RPMI8226 (cell line): ENCODE results near the gene NFKB2.

Source experiments
- DNase-seq: peaks from one replicate; pipeline ENCODE4 v3.0.0-alpha.2; 2015

Gene NFKB2

DNA sequence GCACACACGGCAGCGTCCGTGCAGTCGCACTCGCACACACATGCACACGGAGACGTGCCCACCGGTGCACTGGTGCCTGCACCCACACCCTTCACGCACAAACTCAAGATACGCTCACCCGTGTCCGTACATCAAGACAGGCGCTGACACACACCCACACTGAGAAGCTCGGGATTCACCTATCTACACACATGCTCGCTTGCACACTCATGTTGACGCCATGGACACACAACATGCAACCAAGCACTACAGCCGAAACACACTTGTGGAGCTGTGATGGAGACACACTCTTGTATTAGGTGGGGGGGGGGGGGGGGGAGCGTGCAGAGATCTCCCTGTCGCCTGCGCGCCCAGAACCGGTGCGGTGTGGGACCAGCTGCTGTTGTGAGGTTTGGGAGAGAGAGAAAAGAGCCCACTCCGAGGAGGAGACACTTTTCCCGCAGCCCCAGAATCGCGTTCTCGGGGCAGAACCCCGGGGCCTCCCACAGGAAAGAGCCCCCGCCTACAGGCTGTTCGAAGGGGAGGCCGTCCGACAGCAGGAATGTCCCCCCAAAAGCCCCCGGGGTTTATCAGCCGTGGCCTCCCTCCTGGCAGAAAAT lies 605 bp upstream of the NFKB2 start:
- peak; percentile 38 for DNase-seq

DNA sequence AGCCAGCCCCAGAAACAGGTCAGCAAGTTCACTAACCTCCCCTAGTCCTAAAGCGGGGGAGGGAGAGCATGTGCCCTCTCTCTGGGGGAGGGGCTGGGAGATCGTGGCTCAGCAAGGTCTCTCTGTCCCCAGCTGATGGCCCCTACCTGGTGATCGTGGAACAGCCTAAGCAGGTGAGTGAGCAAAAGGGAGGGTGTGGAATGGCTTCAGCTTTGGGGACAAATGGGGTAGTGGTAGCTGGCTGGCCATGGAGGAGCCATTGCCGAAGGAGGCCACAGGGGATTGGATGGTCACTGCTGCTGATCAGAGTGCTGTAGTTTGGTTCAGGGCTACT lies 779 bp downstream of the NFKB2 start:
- DNase-seq = peak; percentile 20

DNA sequence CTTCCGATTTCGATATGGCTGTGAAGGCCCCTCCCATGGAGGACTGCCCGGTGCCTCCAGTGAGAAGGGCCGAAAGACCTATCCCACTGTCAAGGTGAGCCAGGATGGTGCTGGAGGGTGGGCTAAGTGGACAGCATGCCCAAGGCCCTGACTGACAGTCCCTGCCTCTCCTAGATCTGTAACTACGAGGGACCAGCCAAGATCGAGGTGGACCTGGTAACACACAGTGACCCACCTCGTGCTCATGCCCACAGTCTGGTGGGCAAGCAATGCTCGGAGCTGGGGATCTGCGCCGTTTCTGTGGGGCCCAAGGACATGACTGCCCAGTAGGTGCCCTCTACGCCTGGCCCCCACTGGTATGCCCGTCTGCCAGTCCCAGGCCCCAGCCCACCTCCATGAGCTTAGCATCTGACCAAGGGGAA lies 1.2 kb downstream of the NFKB2 start:
- no peak for DNase-seq

DNA sequence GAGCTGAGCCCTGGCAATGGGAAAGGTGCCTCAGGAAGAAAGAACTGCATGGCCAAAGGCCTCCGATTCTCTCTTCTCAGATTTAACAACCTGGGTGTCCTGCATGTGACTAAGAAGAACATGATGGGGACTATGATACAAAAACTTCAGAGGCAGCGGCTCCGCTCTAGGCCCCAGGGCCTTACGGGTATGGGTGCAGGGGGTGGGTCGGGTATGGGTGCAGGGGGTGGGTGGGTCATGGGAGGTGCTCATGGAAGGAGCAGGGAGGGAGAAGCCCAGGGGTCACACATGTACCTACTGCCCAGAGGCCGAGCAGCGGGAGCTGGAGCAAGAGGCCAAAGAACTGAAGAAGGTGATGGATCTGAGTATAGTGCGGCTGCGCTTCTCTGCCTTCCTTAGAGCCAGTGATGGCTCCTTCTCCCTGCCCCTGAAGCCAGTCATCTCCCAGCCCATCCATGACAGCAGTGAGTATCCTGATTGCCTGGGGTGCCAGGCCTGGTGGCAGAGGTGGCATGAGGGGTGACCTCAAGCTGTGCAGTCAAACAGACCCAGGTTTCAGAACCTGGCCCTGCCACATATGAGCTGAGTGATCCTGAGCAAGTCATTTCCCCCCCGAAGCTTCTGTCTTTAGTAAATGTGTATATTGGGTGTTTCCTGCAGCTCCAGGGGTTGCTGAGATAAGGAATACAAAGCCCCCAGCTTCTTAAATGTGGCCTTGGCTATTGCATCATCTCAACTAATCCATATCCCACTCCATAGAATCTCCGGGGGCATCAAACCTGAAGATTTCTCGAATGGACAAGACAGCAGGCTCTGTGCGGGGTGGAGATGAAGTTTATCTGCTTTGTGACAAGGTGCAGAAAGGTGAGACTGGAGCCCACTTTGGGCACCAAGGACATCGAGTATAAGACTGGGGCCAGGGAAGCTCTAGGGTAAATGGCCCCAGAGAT lies 2.0 kb downstream of the NFKB2 start:
- no peak for DNase-seq

DNA sequence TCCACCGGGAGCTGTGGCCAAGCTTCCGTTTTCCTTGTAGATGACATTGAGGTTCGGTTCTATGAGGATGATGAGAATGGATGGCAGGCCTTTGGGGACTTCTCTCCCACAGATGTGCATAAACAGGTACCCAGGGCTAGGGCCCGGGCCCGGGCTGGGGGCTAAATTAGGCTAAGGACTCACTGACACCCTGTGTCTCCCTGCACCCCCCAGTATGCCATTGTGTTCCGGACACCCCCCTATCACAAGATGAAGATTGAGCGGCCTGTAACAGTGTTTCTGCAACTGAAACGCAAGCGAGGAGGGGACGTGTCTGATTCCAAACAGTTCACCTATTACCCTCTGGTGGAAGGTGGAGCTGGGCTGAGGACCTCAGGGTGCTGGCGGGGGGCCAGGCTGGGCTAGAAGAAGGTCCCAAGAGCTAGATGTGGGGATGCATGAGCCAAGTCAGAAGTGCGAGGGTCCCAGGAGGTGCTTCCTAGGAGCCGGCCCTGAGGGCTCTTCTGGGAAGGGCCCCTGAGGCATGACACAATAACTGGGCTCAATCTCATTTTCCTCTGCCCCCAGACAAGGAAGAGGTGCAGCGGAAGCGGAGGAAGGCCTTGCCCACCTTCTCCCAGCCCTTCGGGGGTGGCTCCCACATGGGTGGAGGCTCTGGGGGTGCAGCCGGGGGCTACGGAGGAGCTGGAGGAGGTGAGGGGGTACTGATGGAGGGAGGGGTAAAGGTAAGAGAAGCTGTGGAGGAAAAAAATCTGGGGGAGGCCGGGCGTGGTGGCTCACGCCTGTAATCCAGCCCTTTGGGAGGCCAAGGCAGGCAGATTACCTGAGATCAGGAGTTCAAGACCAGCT lies 2.9 kb downstream of the NFKB2 start:
- DNase-seq = no peak

DNA sequence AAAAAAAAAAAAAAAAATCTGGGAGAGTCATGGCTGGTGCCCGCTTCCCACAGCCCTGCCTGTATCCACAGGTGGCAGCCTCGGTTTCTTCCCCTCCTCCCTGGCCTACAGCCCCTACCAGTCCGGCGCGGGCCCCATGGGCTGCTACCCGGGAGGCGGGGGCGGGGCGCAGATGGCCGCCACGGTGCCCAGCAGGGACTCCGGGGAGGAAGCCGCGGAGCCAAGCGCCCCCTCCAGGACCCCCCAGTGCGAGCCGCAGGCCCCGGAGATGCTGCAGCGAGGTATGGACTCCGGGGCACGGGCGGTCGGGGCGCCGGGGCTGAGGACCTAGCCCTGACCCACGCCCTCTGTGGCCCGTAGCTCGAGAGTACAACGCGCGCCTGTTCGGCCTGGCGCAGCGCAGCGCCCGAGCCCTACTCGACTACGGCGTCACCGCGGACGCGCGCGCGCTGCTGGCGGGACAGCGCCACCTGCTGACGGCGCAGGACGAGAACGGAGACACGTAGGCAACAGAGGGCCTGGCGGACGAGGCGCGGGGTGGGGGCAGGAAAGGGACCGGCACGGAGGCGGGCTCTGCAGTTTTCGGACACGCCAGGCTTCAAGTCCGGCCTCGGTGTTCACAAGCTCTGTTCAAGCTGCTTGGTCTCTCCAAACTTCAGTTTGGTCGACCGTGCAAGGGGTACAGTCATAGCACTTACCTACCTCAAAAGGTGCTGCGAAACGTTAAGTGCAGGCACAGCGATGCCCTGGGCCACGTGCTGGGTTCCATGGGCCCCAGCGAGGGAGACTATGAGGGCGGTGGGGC lies 3.9 kb downstream of the NFKB2 start:
- peak; percentile 87 for DNase-seq

DNA sequence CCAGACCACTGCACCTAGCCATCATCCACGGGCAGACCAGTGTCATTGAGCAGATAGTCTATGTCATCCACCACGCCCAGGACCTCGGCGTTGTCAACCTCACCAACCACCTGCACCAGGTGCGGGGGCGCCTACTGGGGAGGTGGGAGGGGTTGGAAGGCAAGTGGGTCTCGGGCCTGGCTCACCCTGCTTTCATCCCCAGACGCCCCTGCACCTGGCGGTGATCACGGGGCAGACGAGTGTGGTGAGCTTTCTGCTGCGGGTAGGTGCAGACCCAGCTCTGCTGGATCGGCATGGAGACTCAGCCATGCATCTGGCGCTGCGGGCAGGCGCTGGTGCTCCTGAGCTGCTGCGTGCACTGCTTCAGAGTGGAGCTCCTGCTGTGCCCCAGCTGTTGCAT lies 4.6 kb downstream of the NFKB2 start:
- no peak for DNase-seq

DNA sequence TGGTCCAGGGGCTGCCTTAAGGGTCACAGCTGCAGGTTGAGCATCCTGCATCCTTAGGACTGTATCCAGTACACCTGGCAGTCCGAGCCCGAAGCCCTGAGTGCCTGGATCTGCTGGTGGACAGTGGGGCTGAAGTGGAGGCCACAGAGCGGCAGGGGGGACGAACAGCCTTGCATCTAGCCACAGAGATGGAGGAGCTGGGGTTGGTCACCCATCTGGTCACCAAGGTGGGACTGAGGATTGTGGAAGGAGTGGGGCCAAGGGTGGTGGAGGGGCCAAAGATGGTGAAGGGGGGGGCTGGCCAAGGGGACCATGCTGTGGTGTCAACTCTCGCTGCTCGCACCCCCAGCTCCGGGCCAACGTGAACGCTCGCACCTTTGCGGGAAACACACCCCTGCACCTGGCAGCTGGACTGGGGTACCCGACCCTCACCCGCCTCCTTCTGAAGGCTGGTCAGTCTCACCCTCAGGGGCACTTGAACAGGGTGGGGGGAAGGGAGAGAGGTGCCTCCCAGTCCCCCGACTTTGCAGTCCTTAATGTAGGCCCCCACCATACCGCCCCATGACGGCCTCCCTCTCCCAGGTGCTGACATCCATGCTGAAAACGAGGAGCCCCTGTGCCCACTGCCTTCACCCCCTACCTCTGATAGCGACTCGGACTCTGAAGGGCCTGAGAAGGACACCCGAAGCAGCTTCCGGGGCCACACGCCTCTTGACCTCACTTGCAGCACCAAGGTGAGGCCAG lies 5.3 kb downstream of the NFKB2 start:
- DNase-seq = no peak

DNA sequence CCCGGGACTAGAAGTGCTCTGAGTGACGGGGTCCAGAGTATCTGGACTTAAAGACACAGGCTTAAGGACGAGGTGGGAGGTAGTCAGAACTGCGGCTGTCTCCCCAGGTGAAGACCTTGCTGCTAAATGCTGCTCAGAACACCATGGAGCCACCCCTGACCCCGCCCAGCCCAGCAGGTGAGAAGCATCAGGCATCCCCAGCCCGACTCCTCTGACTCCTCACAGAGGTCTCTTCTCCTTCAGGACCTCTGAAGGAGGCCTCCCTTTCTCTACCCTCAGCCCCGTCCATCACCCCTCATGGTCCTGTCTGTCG lies 5.8 kb downstream of the NFKB2 start:
- no peak for DNase-seq

DNA sequence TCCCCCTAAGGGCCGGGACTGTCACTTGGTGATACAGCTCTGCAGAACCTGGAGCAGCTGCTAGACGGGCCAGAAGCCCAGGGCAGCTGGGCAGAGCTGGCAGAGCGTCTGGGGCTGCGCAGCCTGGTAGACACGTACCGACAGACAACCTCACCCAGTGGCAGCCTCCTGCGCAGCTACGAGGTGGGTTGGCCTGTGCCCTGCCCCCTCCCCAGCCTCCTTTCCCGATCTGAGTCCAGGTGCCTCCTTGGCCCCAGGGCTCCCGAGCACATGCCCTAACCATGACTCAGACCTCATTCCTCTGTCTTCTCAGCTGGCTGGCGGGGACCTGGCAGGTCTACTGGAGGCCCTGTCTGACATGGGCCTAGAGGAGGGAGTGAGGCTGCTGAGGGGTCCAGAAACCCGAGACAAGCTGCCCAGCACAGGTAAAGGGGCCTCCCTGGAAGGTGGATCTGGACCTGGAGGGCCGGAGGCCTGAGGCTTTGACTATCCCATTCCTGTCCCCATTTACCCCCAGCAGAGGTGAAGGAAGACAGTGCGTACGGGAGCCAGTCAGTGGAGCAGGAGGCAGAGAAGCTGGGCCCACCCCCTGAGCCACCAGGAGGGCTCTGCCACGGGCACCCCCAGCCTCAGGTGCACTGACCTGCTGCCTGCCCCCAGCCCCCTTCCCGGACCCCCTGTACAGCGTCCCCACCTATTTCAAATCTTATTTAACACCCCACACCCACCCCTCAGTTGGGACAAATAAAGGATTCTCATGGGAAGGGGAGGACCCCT lies 6.4 kb downstream of the NFKB2 start:
- DNase-seq = no peak

DNA sequence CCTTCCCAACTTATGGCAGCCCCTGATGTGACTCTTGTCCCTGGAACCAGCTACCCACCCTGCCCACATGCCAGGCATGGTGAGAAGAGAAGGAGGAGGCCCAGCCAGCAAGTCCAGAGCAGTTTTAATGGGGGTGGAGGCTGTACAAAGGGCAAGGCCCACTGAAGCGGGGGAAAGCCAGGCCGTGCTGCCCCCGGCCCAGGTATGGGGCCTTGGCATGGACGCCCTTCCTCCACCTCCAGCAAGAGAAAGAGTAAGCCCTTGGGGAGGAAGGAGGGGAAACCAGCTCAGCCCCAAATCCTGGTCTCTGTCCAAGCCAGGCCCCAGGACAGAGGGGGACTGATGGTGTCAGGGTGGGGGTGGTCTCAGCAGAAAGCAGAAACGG lies 7.0 kb downstream of the NFKB2 start:
- no peak for DNase-seq

DNA sequence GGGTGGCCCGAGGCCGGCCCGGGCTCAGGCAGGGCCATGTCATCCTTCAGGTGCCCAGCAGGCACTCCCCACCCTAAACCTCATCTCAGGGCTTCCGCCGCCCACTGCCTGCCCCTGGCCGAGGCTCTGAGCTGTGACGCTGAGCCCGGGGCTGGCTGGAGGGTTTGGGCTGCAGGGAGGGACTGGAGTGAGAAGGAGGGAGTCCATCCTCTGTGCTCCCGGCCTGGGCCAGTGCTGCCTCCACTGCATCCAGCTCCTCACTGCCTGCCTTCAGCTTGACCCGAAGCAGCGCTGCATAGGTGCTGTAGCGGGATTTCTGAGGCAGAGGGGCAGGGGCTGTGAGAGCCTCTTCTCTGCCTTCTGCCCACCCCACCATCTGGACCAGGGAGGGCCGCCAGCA lies 7.6 kb downstream of the NFKB2 start:
- no peak for DNase-seq

DNA sequence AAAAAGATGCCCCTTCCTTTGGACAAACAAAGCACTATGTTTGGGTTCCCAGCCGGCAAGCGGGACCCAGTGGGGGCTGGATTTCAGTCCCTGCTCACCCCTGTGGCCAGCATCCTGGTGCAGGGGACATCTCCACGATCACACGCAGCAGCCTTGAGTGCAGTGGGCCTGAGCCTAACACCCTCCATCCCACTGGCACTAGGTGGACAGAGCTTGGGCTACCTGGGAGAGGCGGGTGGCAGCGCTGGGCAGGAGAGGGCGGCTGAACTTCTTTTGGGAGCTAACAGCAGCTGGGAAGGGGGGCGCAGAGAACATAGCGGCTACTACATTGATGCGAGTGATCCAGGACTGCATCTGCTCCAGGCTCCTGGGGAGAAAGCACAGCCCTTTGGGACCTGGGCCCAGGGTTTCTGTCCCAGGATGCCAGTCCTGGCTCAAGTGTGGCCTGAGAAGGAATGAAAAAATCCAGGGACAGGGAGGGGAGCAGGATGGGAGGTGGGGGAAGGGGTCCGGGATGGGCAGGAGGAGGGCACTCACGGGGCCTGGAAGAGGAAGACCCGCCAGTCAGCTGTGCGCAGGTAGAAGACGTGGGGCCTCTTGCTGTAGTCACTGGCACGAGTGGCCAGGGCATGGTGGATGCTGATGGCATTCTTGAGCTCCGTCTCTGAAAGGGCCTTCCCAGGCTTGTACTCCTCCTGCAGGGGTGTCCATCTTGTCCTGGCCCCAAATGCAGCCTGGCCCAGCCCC lies 9.0 kb downstream of the NFKB2 start:
- no peak for DNase-seq

DNA sequence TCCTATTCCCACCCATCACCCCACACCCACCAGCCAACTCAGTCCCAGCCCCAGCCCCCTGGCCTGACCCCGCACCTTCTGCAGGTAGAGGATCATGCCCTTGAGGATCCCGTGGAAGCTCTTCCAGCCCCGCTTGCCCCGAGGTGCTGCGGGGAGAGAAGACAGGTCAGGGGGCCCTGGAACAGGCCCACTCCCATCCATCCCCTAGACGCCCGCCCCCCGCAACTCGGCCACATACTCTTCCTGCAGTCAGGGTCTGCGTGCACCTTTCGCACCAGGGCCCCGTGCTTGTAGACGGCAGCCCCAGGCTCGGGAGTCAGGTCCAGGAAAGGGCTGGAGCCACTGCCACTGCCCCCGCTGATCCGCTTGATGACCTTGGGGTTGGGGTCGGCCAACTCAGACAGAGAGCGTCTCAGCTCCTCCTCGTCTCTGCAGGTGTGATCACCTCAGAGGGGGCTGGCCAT lies 9.6 kb downstream of the NFKB2 start:
- DNase-seq = no peak

DNA sequence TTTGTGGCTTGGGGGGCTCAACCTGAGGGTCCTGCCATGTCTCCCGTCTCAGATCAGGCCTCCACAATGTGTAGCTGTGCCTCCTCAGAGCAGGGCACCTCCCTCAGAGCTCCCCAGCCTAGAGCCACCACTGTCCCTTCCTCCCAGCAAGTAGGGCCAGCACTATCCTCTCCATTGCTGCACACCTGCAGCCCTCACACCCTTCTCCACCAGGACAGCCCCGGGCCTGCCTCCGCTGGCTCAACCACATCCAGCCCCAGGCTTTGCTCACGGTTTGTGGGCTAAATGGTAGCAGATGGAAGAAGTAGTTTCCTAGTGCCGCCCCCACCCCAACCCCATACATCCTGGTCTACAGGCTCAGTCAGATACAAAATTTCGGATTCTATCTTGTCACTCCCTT lies 10.1 kb downstream of the NFKB2 start:
- peak; percentile 17 for DNase-seq

DNA sequence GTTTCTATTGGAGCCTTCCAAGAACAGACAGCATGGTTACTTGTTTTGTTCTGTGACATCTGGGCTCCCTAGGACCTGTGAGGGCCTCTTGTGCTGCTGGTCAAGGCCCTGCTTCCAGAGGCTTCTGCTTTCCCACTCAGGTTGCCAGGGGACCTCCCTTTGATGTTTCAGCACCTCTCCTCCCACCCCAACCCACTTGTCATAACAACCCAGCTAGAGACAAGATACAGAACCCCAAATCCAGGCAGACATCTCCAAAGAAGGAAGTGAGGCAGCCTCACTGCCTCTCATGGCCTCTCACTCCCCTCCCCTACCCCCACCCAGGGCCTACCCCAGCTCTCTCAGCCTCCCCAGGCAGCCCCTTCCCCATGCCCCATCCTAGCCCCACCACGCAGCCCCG lies 11.3 kb downstream of the NFKB2 start:
- no peak for DNase-seq

DNA sequence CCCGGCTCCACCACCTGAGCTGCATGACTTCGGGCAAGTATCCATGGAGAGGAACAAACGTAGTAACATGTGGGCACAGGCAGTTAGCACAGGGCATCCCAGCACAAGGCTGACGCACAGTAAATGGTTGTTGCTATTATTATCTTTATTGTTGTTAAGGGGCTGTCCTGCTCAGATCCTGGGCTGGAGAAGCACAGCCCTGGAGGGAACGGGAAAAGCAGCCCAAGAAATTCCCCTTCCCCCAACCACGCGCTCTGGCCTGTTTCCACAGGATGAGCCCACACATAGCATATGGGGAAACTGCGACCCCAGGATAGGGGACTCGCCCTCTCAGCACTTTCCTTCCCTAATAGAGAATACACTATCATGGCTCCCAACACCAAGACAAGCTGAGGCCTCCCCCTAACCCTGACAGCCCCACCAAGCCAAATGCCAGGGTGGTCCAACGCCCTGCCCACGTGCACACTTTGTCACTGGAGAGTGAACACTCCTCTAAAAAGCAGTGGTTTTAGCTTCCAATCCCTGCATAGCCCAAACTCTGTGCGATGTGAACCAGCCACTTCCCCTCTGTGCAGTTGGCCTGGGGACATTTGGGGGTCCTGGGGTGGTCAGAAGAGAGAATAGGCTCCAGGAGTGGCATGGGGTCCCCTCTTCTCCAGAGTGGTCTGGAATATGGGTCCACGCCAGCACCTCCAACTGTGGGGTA lies 12.1 kb downstream of the NFKB2 start:
- no peak for DNase-seq

DNA sequence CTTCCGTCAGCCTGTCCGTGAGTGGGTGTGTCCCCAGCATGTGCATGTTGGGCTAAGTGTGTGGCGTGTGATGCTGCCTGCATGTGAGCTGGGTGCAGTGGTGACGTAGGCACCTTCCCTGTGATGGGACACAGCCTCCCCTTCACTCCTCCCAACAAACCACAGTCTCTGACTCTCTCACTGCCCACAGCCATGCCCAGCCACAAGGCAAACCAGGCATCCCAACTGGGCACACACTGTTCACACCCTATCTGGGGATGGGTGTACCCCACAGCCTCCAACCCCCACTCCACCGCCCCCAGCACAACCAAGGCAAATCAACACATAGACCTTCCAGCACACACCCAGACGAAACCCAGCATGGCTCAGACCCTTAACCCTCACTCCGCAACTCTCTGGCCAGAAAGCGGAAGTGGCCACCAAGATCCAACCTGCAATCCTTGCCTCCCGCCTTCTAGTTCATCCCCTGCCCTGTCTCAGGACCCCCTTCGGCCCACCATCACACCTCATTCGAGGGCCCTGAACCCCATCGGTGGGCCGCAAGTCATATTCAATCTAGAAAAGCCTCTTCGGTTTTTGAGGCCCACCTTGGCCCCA lies 12.7 kb downstream of the NFKB2 start:
- DNase-seq = no peak
